AG04450 (cell line): Measurements from ENCODE around the gene RBM28. TPM values are rescaled to one million over a fixed set of nuclear protein-coding genes. Genes with fewer than 3 reads are reported as not detected.

Source experiments
- CTCF ChIA-PET: fragments of 300-600, 350-600 bp; formaldehyde crosslinking; extraction: SDS; loops from one replicate; lab custom pipeline; 2022; ENCODE audit warnings: antibody characterized with exemption, inconsistent platforms; lab: Charles Lee
- POLR2A ChIA-PET: fragments of 350-600 bp; formaldehyde crosslinking; extraction: SDS; loops from one replicate; lab custom pipeline; 2021; ENCODE audit warnings: antibody characterized with exemption, inconsistent platforms; lab: Yijun Ruan, JAX
- DNase-seq: peaks from one replicate; pipeline ENCODE4 v3.0.0-alpha.2; 2011; ENCODE audit warnings: low read depth, low spot score
- H3K27ac ChIP-seq: one replicate; pipeline ENCODE4 v1.5.1; 2012; ENCODE audit warnings: low read depth, low read length, control low read depth
- H3K27me3 ChIP-seq: one replicate; pipeline ENCODE4 v1.6.0; 2012; ENCODE audit warnings: low read length; ENCODE audit not compliant: control insufficient read depth, insufficient read depth
- H3K4me3 ChIP-seq: 2 replicates; pipeline ENCODE4 v1.5.1; 2011; ENCODE audit warnings: mild to moderate bottlenecking, low read depth, low read length, control low read depth
- H3K9me3 ChIP-seq: 2 replicates; pipeline ENCODE4 v1.5.1; 2012; ENCODE audit warnings: low read length; ENCODE audit not compliant: control insufficient read depth, insufficient read depth
- polyA plus RNA-seq: library from polyadenylated mRNA; depleted of rRNA; stranded (reverse); fragments of >200 nt; gene quantifications from 2 replicates; pipeline ENCODE4 v1.2.3, GENCODE V29; 2011
- TF ChIP-seq, protein P1 (sequence below): IDR thresholded peaks from 2 replicates; pipeline ENCODE4 v1.5.1; 2011; ENCODE audit warnings: low read depth, low read length, control low read depth, inconsistent platforms

Gene RBM28
- polyA plus RNA-seq, 1 experiment: 19.0 TPM

DNA sequence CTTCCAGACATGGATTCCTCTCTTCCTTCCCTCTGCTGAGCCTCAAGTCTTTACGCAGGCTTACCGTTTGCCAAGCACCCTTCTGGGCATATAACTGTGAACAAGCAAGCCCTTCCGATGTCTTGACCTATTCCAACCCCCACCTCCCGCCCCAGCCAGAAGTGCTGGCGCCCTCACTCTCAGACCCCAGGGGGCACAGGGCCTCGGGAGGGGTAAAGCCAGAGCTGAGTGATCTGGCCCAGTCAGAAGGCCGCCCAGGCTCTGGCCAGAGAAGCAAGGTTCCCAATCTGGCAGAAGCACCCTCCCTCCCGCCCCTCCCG lies 16.6 kb upstream of the RBM28 start:
- ChIA-PET CTCF (interaction anchor here (1.5 to 4.7 kb wide), 2 partner anchors 13 to 28 kb away, joined by 5 to 34 read pairs; no protein-coding TSS in a partner anchor), POLR2A (no interaction called here)
- TF ChIP-seq, protein P1, sequence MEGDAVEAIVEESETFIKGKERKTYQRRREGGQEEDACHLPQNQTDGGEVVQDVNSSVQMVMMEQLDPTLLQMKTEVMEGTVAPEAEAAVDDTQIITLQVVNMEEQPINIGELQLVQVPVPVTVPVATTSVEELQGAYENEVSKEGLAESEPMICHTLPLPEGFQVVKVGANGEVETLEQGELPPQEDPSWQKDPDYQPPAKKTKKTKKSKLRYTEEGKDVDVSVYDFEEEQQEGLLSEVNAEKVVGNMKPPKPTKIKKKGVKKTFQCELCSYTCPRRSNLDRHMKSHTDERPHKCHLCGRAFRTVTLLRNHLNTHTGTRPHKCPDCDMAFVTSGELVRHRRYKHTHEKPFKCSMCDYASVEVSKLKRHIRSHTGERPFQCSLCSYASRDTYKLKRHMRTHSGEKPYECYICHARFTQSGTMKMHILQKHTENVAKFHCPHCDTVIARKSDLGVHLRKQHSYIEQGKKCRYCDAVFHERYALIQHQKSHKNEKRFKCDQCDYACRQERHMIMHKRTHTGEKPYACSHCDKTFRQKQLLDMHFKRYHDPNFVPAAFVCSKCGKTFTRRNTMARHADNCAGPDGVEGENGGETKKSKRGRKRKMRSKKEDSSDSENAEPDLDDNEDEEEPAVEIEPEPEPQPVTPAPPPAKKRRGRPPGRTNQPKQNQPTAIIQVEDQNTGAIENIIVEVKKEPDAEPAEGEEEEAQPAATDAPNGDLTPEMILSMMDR: no peak
- H3K27ac ChIP-seq: no peak overlapping the region
- no peaks in the 10 kb centered on the region for H3K9me3 ChIP-seq
- H3K27me3 ChIP-seq: peaks cover 87% of the 10 kb centered on the region
- no peak for DNase-seq
- H3K4me3 ChIP-seq: no peak overlapping the region

DNA sequence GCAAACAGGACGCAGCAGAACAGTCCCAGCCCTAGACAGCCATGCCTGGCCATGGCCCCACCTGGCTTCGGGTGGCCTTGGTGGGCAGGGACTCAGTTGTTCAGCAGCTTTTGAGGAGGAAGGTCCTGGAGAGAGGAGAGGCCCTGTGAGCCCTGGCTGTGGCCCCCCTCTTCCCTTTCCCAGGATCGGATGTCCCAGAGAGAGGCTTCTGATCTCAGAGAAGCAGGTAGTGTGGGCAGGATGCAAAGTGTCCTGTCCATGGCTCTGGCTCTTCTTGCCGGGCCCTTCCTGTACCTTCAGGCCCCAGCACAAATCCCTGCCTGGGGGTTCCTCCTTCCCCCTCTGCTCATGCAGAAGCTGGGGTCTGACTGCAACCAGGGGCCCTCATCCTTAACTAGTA lies 16.2 kb upstream of the RBM28 start:
- Histone ChIP-seq H3K27ac (no peak overlapping the region), H3K4me3 (no peak overlapping the region), H3K9me3 (no peaks in the 10 kb centered on the region), H3K27me3 (peaks cover 84% of the 10 kb centered on the region)
- ChIA-PET CTCF (interaction anchor here (1.5 to 4.7 kb wide), 2 partner anchors 12 to 28 kb away, joined by 5 to 34 read pairs; no protein-coding TSS in a partner anchor), POLR2A (no interaction called here)
- TF ChIP-seq, protein P1: no peak
- DNase-seq: no peak

DNA sequence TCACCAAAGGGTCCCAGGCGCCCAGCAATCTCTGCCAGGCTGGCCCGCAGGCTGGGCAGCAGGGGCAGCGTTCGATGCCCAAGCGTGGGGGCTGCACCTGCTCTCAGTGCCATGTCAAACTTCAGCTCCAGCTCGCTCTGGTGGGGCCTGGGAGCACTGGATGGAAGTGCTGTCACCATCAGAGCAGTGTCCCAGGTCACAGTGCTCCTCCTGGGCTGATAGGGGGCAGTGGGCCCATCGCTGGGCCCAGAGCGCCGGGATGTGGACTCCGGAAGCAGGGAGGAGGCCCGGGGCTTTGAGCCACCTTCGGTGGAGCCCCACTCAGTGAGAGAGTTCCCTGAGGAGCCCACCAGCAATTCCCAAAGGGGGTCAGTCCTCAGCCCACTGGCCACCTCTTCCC lies 15.6 kb upstream of the RBM28 start:
- Histone ChIP-seq H3K27ac (no peak overlapping the region), H3K27me3 (peaks cover 79% of the 10 kb centered on the region)
- TF ChIP-seq, protein P1: no peak

DNA sequence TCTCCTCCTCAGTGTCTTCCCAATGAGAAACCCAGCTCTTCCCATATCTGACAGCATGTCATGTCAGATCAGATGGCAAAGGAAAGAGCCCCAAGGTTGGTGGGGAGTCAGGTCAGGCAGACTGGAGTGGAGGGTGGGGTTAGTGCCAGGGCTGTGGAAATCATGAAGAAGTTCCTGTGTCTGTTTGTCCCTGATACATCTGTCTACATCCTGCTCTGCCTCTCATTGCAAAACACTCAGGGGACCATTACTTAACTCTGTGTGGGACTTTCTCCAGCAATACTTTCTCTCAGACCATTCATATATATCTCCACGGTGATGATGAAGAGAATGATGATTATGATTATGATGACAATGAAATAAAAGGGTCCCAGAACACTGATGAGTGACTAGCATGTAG lies 14.5 kb upstream of the RBM28 start:
- H3K9me3 ChIP-seq: no peaks in the 10 kb centered on the region
- H3K4me3 ChIP-seq: no peak overlapping the region
- no peak for DNase-seq
- TF ChIP-seq, protein P1: no peak
- H3K27ac ChIP-seq: no peak overlapping the region
- ChIA-PET POLR2A (no interaction called here), CTCF (interaction anchor here (0.6 to 4.7 kb wide), 5 partner anchors 11 to 40 kb away, joined by 3 to 34 read pairs (median 4); no protein-coding TSS in a partner anchor)
- H3K27me3 ChIP-seq: peaks cover 75% of the 10 kb centered on the region

More for the DNA sequence above, 15.6 kb upstream of the RBM28 start:
- POLR2A ChIA-PET: no interaction called here
- H3K4me3 ChIP-seq: no peak overlapping the region
- DNase-seq: no peak
- no peaks in the 10 kb centered on the region for H3K9me3 ChIP-seq
- CTCF ChIA-PET: interaction anchor here (1.8 to 4.7 kb wide), 2 partner anchors 12 to 28 kb away, joined by 9 to 34 read pairs; no protein-coding TSS in a partner anchor

DNA sequence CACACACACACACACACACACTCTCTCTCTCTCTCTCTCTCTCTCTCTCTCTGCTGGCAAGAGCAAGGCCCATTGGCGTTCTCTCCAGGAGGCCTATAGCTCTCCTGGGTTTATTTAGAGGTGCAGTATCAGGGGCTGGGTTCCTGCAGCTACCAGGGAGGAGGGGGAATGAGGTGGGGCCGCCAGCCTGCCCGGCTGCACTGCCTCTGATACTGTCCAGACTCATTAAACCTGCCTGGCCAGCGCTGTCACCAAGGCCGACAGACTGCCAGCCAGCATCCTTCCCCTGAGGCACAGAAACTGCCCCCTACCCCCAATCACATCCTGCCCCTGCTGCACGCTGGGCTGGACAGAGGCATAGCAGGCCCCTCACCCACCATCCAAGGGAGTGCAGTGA lies 13.5 kb upstream of the RBM28 start:
- H3K4me3 ChIP-seq: no peak overlapping the region
- H3K27me3 ChIP-seq: peaks cover 77% of the 10 kb centered on the region
- TF ChIP-seq, protein P1: no peak
- CTCF ChIA-PET: interaction anchor here (1.1 to 4.7 kb wide), 4 partner anchors 10 to 41 kb away, joined by 3 to 34 read pairs (median 4); no protein-coding TSS in a partner anchor
- no peak overlapping the region for H3K27ac ChIP-seq
- no peaks in the 10 kb centered on the region for H3K9me3 ChIP-seq
- no peak for DNase-seq
- POLR2A ChIA-PET: no interaction called here
